ENCODE results near the gene MCF2L2. TPM values are rescaled to one million over a fixed set of nuclear protein-coding genes. Genes with fewer than 3 reads are reported as not detected.
"Not testable (repeated sequence)": the region's sequence is repeated elsewhere in the genome, so short reads cannot be mapped to it uniquely, and the experiment has no call there.

Gene MCF2L2
- polyA plus RNA-seq, 3 donors from 2014 or later, result 0.06 to 0.21 TPM; not detected in 1

- no peak for DNase-seq
- Mint-ChIP-seq H3K4me1 (peaks cover 0 to 2% of the 10 kb centered on the region in 2 donors), H3K4me3 (no peak overlapping the region), H3K36me3 (peaks cover 2 to 6% (median 5%) of the 10 kb centered on the region in 3 donors), H3K9me3 (peaks cover 6 to 26% (median 8%) of the 10 kb centered on the region in 6 donors), H3K27me3 (ENCODE audit: low read depth in 3 of 3) (peaks cover 3 to 6% (median 5%) of the 10 kb centered on the region in 3 donors), H3K27ac (no peak overlapping the region)
These were observed 184.2 kb downstream of the MCF2L2 start for GRCh38 chr3:183244219-183244618.

DNA sequence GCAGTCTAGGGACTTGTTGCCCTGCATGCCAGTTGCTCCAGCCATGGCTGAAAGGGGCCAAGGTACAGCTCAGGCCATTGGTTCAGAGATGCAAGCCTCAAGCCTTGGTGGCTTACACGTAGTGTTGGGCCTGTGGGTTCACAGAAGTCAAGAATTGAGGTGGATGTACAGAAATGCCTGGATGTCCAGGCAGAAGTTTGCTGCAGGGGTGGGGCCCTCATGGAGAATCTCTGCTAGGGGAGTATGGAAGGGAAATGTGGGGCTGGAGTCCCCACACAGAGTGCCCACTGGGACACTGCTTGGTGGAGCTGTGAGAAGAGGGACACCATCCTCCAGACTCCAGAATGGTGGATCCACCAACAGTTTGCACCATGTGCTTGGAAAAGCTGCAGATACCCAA lies 186.0 kb downstream of the MCF2L2 start:
- Mint-ChIP-seq H3K36me3 (peaks cover 0 to 6% (median 5%) of the 10 kb centered on the region in 3 donors), H3K27me3 (ENCODE audit: low read depth in 3 of 3) (peaks cover 3 to 6% (median 5%) of the 10 kb centered on the region in 3 donors), H3K4me1 (peaks cover 0 to 2% of the 10 kb centered on the region in 2 donors), H3K9me3 (peaks cover 6 to 26% (median 8%) of the 10 kb centered on the region in 6 donors), H3K4me3 (no peak overlapping the region), H3K27ac (no peak overlapping the region)
- no peak for DNase-seq

- peaks cover 3 to 6% (median 5%) of the 10 kb centered on the region in 3 donors for H3K27me3 Mint-ChIP-seq (ENCODE audit: low read depth in 3 of 3)
- no peak for DNase-seq
- H3K4me1 Mint-ChIP-seq, result no peaks in the 10 kb centered on the region
- H3K27ac Mint-ChIP-seq, result no peak overlapping the region
- peaks cover 0 to 6% (median 5%) of the 10 kb centered on the region in 3 donors for H3K36me3 Mint-ChIP-seq
- H3K9me3 Mint-ChIP-seq, result peaks cover 6 to 26% (median 8%) of the 10 kb centered on the region in 6 donors
- no peak overlapping the region for H3K4me3 Mint-ChIP-seq
These were observed 189.4 kb downstream of the MCF2L2 start for GRCh38 chr3:183239046-183239445.

DNA sequence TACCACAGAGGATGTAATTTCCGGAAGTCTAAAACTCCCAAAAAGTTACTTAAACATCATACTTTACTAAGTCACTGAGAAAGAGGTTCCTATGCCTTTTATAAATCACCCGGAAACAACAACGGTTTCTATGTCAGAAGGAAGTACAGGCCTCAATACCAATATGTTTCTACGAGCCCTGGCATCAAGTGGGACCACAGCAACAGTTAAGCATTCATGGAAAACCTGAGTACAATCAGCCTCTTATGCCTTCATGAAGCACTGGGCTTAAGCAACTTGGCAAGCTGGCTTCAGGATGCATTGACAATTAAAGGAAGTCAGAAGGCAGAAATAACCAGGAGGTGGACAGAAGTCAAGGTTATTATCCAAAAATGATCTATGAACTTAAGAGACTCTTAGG lies 194.5 kb downstream of the MCF2L2 start:
- Mint-ChIP-seq H3K4me1 (no peaks in the 10 kb centered on the region), H3K36me3 (no peaks in the 10 kb centered on the region), H3K9me3 (no peaks in the 10 kb centered on the region), H3K27ac (no peak overlapping the region), H3K4me3 (no peak overlapping the region), H3K27me3 (ENCODE audit: low read depth in 3 of 3) (peaks cover 0 to 2% (median 2%) of the 10 kb centered on the region in 3 donors)
- DNase-seq, result no peak

DNA sequence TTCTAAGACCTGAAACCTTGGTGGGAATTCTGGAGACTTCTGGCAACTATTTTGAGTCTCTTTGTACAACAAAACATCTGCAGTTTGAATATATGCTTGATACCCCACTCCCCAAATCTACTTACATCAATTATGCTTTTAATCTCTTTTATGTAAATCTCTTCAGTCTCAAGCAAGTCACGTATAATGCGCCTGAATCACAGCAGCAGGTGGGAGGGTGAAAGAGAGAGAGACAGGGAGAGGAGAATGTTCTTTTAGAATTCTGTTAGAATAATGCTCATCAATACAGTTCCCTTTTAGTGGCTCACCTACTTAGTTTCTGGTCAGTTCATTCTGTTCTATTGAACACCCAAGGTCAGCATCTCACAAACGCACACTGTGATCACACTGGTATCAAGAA lies 197.6 kb downstream of the MCF2L2 start:
- Mint-ChIP-seq H3K9me3 (no peaks in the 10 kb centered on the region), H3K4me1 (no peaks in the 10 kb centered on the region), H3K27me3 (ENCODE audit: low read depth in 3 of 3) (peaks cover 0 to 2% (median 2%) of the 10 kb centered on the region in 3 donors), H3K4me3 (no peak overlapping the region), H3K27ac (no peak overlapping the region), H3K36me3 (no peaks in the 10 kb centered on the region)
- DNase-seq, result no peak

GRCh38 chr3:183230251-183230650 lies 198.2 kb downstream of the MCF2L2 start:
- not testable (repeated sequence) for H3K4me1 Mint-ChIP-seq; H3K27me3 Mint-ChIP-seq (ENCODE audit: low read depth in 3 of 3); H3K4me3 Mint-ChIP-seq; H3K27ac Mint-ChIP-seq; H3K36me3 Mint-ChIP-seq; H3K9me3 Mint-ChIP-seq; DNase-seq

- peaks cover 0 to 2% (median 2%) of the 10 kb centered on the region in 3 donors for H3K27me3 Mint-ChIP-seq (ENCODE audit: low read depth in 3 of 3)
- no peaks in the 10 kb centered on the region for H3K9me3 Mint-ChIP-seq
- H3K4me1 Mint-ChIP-seq, result peaks cover 10 to 12% of the 10 kb centered on the region in 2 donors
- DNase-seq, result no peak
- no peak overlapping the region for H3K4me3 Mint-ChIP-seq
- no peak overlapping the region for H3K27ac Mint-ChIP-seq
- no peaks in the 10 kb centered on the region for H3K36me3 Mint-ChIP-seq
These were observed 199.2 kb downstream of the MCF2L2 start for GRCh38 chr3:183229178-183229577.

- Mint-ChIP-seq H3K27me3 (ENCODE audit: low read depth in 3 of 3) (peaks cover 0 to 2% (median 2%) of the 10 kb centered on the region in 3 donors), H3K36me3 (no peaks in the 10 kb centered on the region), H3K27ac (no peak overlapping the region), H3K4me3 (no peak overlapping the region), H3K4me1 (peaks cover 14 to 17% of the 10 kb centered on the region in 2 donors), H3K9me3 (no peaks in the 10 kb centered on the region)
- no peak for DNase-seq
These were observed 200.8 kb downstream of the MCF2L2 start for GRCh38 chr3:183227586-183227985.

DNA sequence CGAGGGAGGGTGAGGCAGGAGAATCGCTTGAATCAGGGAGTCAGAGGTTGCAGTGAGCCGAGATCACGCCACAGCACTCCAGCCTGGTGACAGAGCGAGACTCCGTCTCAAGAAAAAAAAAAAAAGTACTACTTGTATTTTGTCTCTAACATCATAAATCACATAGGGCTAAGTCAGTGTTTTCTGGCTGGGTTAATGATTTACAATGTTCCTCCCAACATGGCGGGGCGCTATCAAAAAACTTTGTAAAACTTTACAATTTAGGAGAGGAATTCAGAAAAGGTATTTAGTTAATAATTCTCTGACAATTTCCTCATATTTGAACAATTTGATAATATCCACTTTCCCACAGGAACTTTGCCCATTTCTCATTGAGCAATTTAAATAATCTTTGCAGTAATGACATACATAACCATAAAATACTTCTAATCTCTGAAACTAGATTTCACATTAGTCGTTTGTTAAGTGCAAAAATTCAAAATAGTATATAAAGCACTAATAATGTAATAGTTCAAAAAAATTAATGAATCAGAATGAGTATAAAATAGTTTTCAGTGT lies 202.0 kb downstream of the MCF2L2 start:
- no peaks in the 10 kb centered on the region for H3K9me3 Mint-ChIP-seq
- H3K36me3 Mint-ChIP-seq, result no peaks in the 10 kb centered on the region
- H3K4me1 Mint-ChIP-seq, result peaks cover 14 to 17% of the 10 kb centered on the region in 2 donors
- DNase-seq, result no peak
- H3K27me3 Mint-ChIP-seq (ENCODE audit: low read depth in 3 of 3), result peaks cover 0 to 2% (median 2%) of the 10 kb centered on the region in 3 donors
- no peak overlapping the region for H3K4me3 Mint-ChIP-seq
- H3K27ac Mint-ChIP-seq, result no peak overlapping the region

- Mint-ChIP-seq H3K4me1 (peaks cover 14 to 17% of the 10 kb centered on the region in 2 donors), H3K9me3 (no peaks in the 10 kb centered on the region), H3K27me3 (ENCODE audit: low read depth in 3 of 3) (peaks cover 0 to 1% (median 0%) of the 10 kb centered on the region in 3 donors), H3K4me3 (peak overlapping the region; percentile 29 to 66 (median 44)), H3K36me3 (no peaks in the 10 kb centered on the region), H3K27ac (peak overlapping the region in 2 of 6 donors; percentile 8 to 23)
- peak; percentile 5 to 11 (median 6) for DNase-seq
These were observed 204.0 kb downstream of the MCF2L2 start for GRCh38 chr3:183224180-183224970.

- Mint-ChIP-seq H3K4me3 (no peak overlapping the region), H3K36me3 (no peaks in the 10 kb centered on the region), H3K4me1 (peaks cover 14 to 21% of the 10 kb centered on the region in 2 donors), H3K27ac (no peak overlapping the region), H3K9me3 (no peaks in the 10 kb centered on the region), H3K27me3 (ENCODE audit: low read depth in 3 of 3) (peaks cover 0 to 2% (median 0%) of the 10 kb centered on the region in 3 donors)
- DNase-seq, result no peak
These were observed 205.7 kb downstream of the MCF2L2 start for GRCh38 chr3:183222631-183223235.

GRCh38 chr3:183220828-183221227 lies 207.6 kb downstream of the MCF2L2 start:
- Mint-ChIP-seq H3K9me3 (no peaks in the 10 kb centered on the region), H3K4me1 (peaks cover 14 to 21% of the 10 kb centered on the region in 2 donors), H3K4me3 (no peak overlapping the region), H3K27ac (no peak overlapping the region), H3K27me3 (ENCODE audit: low read depth in 3 of 3) (peaks cover 0 to 2% (median 0%) of the 10 kb centered on the region in 3 donors), H3K36me3 (no peaks in the 10 kb centered on the region)
- DNase-seq, result no peak

DNA sequence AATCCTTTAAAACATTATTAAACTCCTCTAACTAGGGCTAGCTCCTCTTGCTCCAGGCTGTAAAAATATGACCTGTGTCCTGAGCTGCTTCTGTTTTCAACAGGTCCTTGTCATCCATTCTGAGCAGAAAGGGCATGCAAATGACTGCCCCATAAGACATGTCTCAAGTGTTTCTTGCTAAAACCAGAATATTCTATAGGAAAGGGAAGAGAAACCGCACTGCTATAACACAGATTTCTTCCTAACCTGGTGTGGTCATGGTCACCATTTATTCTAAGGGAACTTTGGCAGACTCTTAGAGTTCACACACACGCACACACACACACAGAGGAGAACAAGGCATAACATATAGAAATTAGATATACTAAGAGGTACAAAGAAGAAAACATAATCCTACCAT lies 209.6 kb downstream of the MCF2L2 start:
- no peak for DNase-seq
- Mint-ChIP-seq H3K4me3 (no peak overlapping the region), H3K9me3 (no peaks in the 10 kb centered on the region), H3K27me3 (ENCODE audit: low read depth in 3 of 3) (peaks cover 0 to 2% (median 1%) of the 10 kb centered on the region in 3 donors), H3K27ac (no peak overlapping the region), H3K36me3 (no peaks in the 10 kb centered on the region), H3K4me1 (peaks cover 1 to 6% of the 10 kb centered on the region in 2 donors)
